HL-60 (cell line): Measurements from ENCODE around the gene RABGAP1L.

Experiments
- DNase-seq, 2 experiments: peaks; one replicate each; pipeline ENCODE4 v3.0.0-alpha.2; 2010 to 2020; ENCODE audit warnings: low read depth in 1 of 2, low spot score in 1 of 2
- H3K27ac ChIP-seq: fragments of 250-450 bp; sonication (Bioruptor Pico); replicated peaks from 2 replicates; pipeline ENCODE4 v1.5.1; 2020; ENCODE audit warnings: mild to moderate bottlenecking, moderate library complexity
- H3K27me3 ChIP-seq: fragments of 250-450 bp; sonication (Bioruptor Pico); 2 replicates; pipeline ENCODE4 v1.5.1; 2021; ENCODE audit warnings: mild to moderate bottlenecking, moderate library complexity; ENCODE audit not compliant: insufficient read depth, poor library complexity, severe bottlenecking
- H3K4me3 ChIP-seq: replicated peaks from 2 replicates; pipeline ENCODE4 v1.5.1; 2011; ENCODE audit warnings: mild to moderate bottlenecking, control low read depth, low read length; ENCODE audit not compliant: insufficient read depth
- GABPA ChIP-seq: IDR thresholded peaks from 2 replicates; pipeline ENCODE4 v1.6.1; 2012; ENCODE audit warnings: low read depth
- POLR2AphosphoS5 ChIP-seq: IDR thresholded peaks from 2 replicates; pipeline ENCODE4 v1.6.1; 2012; ENCODE audit warnings: low read depth
- REST ChIP-seq: IDR thresholded peaks from 2 replicates; pipeline ENCODE4 v1.6.1; 2012; ENCODE audit warnings: low read depth; ENCODE audit not compliant: insufficient replicate concordance
- SPI1 ChIP-seq: IDR thresholded peaks from 2 replicates; pipeline ENCODE4 v1.6.1; 2012; ENCODE audit warnings: low read depth, mild to moderate bottlenecking, borderline replicate concordance
- TF ChIP-seq, protein P1 (sequence below): IDR thresholded peaks from one replicate; pipeline ENCODE4 v1.5.1; 2011; ENCODE audit warnings: low read length, control low read depth, inconsistent platforms; ENCODE audit not compliant: insufficient read depth

The RABGAP1L gene

GRCh38 chr1:174956976-174957375 is 797.7 kb downstream of the RABGAP1L start:
- no peak overlapping the region for H3K4me3 ChIP-seq
- no peak for DNase-seq
- TF ChIP-seq GABPA (no peak), REST (no peak), SPI1 (no peak)
- TF ChIP-seq, protein P1, sequence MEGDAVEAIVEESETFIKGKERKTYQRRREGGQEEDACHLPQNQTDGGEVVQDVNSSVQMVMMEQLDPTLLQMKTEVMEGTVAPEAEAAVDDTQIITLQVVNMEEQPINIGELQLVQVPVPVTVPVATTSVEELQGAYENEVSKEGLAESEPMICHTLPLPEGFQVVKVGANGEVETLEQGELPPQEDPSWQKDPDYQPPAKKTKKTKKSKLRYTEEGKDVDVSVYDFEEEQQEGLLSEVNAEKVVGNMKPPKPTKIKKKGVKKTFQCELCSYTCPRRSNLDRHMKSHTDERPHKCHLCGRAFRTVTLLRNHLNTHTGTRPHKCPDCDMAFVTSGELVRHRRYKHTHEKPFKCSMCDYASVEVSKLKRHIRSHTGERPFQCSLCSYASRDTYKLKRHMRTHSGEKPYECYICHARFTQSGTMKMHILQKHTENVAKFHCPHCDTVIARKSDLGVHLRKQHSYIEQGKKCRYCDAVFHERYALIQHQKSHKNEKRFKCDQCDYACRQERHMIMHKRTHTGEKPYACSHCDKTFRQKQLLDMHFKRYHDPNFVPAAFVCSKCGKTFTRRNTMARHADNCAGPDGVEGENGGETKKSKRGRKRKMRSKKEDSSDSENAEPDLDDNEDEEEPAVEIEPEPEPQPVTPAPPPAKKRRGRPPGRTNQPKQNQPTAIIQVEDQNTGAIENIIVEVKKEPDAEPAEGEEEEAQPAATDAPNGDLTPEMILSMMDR: no peak
- H3K27me3 ChIP-seq: no peaks in the 10 kb centered on the region
- H3K27ac ChIP-seq: no peak overlapping the region

- no peak overlapping the region for H3K27ac ChIP-seq
- no peak for TF ChIP-seq SPI1
- TF ChIP-seq, protein P1: no peak
- TF ChIP-seq REST: no peak
- TF ChIP-seq GABPA: no peak
- no peak for TF ChIP-seq POLR2AphosphoS5
- H3K27me3 ChIP-seq: no peaks in the 10 kb centered on the region
- DNase-seq: no peak
- no peak overlapping the region for H3K4me3 ChIP-seq
Observed at GRCh38 chr1:174957829-174958228, 798.5 kb downstream of the RABGAP1L start.

GRCh38 chr1:174958396-174958795 is 799.1 kb downstream of the RABGAP1L start:
- no peak for TF ChIP-seq SPI1
- TF ChIP-seq, protein P1: no peak
- TF ChIP-seq POLR2AphosphoS5: no peak
- TF ChIP-seq REST: no peak
- TF ChIP-seq GABPA: no peak
- Histone ChIP-seq H3K27ac (no peak overlapping the region), H3K4me3 (no peak overlapping the region), H3K27me3 (no peaks in the 10 kb centered on the region)
- no peak for DNase-seq
